OCI-LY1 (cell line): Measurements from ENCODE around the gene NHERF2.

ENCODE experiments used
- CTCF ChIP-seq: fragments of 200-600 bp; sonication (generic), shearing (Covaris generic); IDR thresholded peaks from 2 replicates; pipeline ENCODE4 v1.5.1; 2017; ENCODE audit warnings: mild to moderate bottlenecking, antibody characterized with exemption, low read length, moderate library complexity, mixed read lengths
- EZH2 ChIP-seq: fragments of 200-600 bp; sonication (generic), shearing (Covaris generic); IDR thresholded peaks from 2 replicates; pipeline ENCODE4 v1.8.0; 2017; ENCODE audit warnings: borderline replicate concordance, mixed run types, mild to moderate bottlenecking, antibody characterized with exemption, low read length, moderate library complexity, mixed read lengths

GRCh38 chr16:2072926-2073325, 46.2 kb downstream of the NHERF2 start:
- TF ChIP-seq CTCF (no peak), EZH2 (no peak)
